Astrocyte (in vitro differentiated cells and primary cell): ENCODE data around the gene PRR29. TPM values are rescaled to one million over a fixed set of nuclear protein-coding genes. Genes with fewer than 3 reads are reported as not detected.

Source experiments
- DNase-seq: peaks from one replicate; pipeline ENCODE4 v3.0.0-alpha.2; 2010; ENCODE audit warnings: low read depth
- FAIRE-seq: peaks from 2 replicates; lab custom pipeline; 2011; peaks lifted over from hg19 to GRCh38; lab: Jason Lieb, UNC
- H2AFZ ChIP-seq: 2 replicates; pipeline ENCODE4 v1.6.0; 2012; ENCODE audit warnings: low read depth, low read length, inconsistent platforms
- H3K27ac ChIP-seq: 2 replicates; pipeline ENCODE4 v1.5.1; 2011; ENCODE audit warnings: low read depth, low read length, inconsistent platforms
- H3K27me3 ChIP-seq: 2 replicates; pipeline ENCODE4 v1.6.0; 2011; ENCODE audit warnings: low read length, inconsistent platforms; ENCODE audit not compliant: insufficient read depth
- H3K36me3 ChIP-seq: 2 replicates; pipeline ENCODE4 v1.5.1; 2011; ENCODE audit warnings: low read length, inconsistent platforms; ENCODE audit not compliant: insufficient read depth
- H3K4me1 ChIP-seq: 2 replicates; pipeline ENCODE4 v1.5.1; 2011; ENCODE audit warnings: low read length, inconsistent platforms; ENCODE audit not compliant: insufficient read depth
- H3K4me2 ChIP-seq: 2 replicates; pipeline ENCODE4 v1.6.0; 2012; ENCODE audit warnings: low read length, inconsistent platforms
- H3K4me3 ChIP-seq: 2 replicates; pipeline ENCODE4 v1.5.1; 2011; ENCODE audit warnings: low read depth, mild to moderate bottlenecking, low read length, inconsistent platforms; ENCODE audit not compliant: insufficient read depth
- H3K79me2 ChIP-seq: 2 replicates; pipeline ENCODE4 v1.6.0; 2012; ENCODE audit warnings: mild to moderate bottlenecking, low read length, inconsistent platforms; ENCODE audit not compliant: insufficient read depth
- H3K9ac ChIP-seq: 2 replicates; pipeline ENCODE4 v1.6.0; 2012; ENCODE audit warnings: mild to moderate bottlenecking, low read length, inconsistent platforms
- H3K9me3 ChIP-seq: 2 replicates; pipeline ENCODE4 v1.5.1; 2012; ENCODE audit warnings: low read depth, mild to moderate bottlenecking, low read length, inconsistent platforms; ENCODE audit not compliant: insufficient read depth
- H4K20me1 ChIP-seq: 2 replicates; pipeline ENCODE4 v1.6.0; 2012; ENCODE audit warnings: low read length, inconsistent platforms; ENCODE audit not compliant: insufficient read depth
- H3K27ac Mint-ChIP-seq: one replicate; pipeline ENCODE4 v1.8.0; 2021; ENCODE audit warnings: mild to moderate bottlenecking, mixed read lengths; ENCODE audit not compliant: unreplicated experiment
- H3K27me3 Mint-ChIP-seq: one replicate; pipeline ENCODE4 v1.8.0; 2021; ENCODE audit warnings: low read depth, mixed read lengths; ENCODE audit not compliant: unreplicated experiment
- H3K36me3 Mint-ChIP-seq: one replicate; pipeline ENCODE4 v1.8.0; 2021; ENCODE audit warnings: low read depth, mixed read lengths; ENCODE audit not compliant: unreplicated experiment
- H3K4me1 Mint-ChIP-seq: one replicate; pipeline ENCODE4 v1.8.0; 2021; ENCODE audit warnings: low read depth, mixed read lengths; ENCODE audit not compliant: unreplicated experiment
- H3K4me3 Mint-ChIP-seq: one replicate; pipeline ENCODE4 v1.8.0; 2021; ENCODE audit warnings: mild to moderate bottlenecking, moderate library complexity, mixed read lengths; ENCODE audit not compliant: unreplicated experiment
- H3K9me3 Mint-ChIP-seq: one replicate; pipeline ENCODE4 v1.8.0; 2021; ENCODE audit warnings: mild to moderate bottlenecking, mixed read lengths; ENCODE audit not compliant: unreplicated experiment
- EZH2 ChIP-seq: IDR thresholded peaks from 2 replicates; pipeline ENCODE4 v1.6.1; 2012; ENCODE audit warnings: mild to moderate bottlenecking, low read length, inconsistent platforms; ENCODE audit not compliant: insufficient read depth
- total RNA-seq: library from RNA; stranded (reverse); gene quantifications from 2 replicates; pipeline ENCODE4 v1.2.1, GENCODE V29; 2021
- TF ChIP-seq, protein P1 (sequence below): IDR thresholded peaks from 2 replicates; pipeline ENCODE4 v1.5.1; 2011; ENCODE audit warnings: low read depth, mild to moderate bottlenecking, inconsistent platforms, low read length, moderate library complexity; ENCODE audit not compliant: insufficient read depth

PRR29 gene
- total RNA-seq, 1 donor from 2014 or later, result 0.54 TPM

DNA sequence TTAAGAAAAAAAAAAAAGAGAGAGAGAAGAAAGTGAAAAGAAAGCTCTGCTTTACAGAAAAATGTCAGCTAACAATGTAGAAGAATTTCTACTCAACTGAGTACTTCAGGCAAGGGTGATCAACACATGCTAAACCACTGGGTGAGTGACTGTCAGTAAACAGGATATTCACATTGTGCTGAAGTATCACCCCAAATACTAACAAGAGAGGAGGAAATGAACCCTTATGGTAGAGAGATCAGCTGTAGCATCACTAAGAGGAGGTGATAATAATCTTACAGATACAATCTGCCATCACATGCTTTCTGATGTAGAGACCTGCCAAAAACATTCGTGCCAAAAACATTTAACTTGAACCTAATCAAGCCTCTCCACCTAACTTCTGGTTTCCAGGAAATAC, 53.0 kb downstream of the PRR29 start:
- Mint-ChIP-seq H3K4me3 (no peak overlapping the region), H3K36me3 (peaks cover 45% of the 10 kb centered on the region), H3K4me1 (no peaks in the 10 kb centered on the region), H3K27ac (no peak overlapping the region), H3K9me3 (no peaks in the 10 kb centered on the region), H3K27me3 (no peaks in the 10 kb centered on the region)
- Histone ChIP-seq H3K9ac (no peak overlapping the region), H3K79me2 (no peaks in the 10 kb centered on the region), H3K27me3 (no peaks in the 10 kb centered on the region), H3K36me3 (peaks cover 3% of the 10 kb centered on the region), H3K9me3 (no peaks in the 10 kb centered on the region), H3K4me3 (no peak overlapping the region), H2AFZ (no peak overlapping the region), H4K20me1 (no peaks in the 10 kb centered on the region), H3K27ac (no peak overlapping the region), H3K4me1 (no peaks in the 10 kb centered on the region), H3K4me2 (no peak overlapping the region)
- DNase-seq (no peak), FAIRE-seq (no peak)
- TF ChIP-seq EZH2, result no peak
- TF ChIP-seq, protein P1, sequence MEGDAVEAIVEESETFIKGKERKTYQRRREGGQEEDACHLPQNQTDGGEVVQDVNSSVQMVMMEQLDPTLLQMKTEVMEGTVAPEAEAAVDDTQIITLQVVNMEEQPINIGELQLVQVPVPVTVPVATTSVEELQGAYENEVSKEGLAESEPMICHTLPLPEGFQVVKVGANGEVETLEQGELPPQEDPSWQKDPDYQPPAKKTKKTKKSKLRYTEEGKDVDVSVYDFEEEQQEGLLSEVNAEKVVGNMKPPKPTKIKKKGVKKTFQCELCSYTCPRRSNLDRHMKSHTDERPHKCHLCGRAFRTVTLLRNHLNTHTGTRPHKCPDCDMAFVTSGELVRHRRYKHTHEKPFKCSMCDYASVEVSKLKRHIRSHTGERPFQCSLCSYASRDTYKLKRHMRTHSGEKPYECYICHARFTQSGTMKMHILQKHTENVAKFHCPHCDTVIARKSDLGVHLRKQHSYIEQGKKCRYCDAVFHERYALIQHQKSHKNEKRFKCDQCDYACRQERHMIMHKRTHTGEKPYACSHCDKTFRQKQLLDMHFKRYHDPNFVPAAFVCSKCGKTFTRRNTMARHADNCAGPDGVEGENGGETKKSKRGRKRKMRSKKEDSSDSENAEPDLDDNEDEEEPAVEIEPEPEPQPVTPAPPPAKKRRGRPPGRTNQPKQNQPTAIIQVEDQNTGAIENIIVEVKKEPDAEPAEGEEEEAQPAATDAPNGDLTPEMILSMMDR, result no peak

DNA sequence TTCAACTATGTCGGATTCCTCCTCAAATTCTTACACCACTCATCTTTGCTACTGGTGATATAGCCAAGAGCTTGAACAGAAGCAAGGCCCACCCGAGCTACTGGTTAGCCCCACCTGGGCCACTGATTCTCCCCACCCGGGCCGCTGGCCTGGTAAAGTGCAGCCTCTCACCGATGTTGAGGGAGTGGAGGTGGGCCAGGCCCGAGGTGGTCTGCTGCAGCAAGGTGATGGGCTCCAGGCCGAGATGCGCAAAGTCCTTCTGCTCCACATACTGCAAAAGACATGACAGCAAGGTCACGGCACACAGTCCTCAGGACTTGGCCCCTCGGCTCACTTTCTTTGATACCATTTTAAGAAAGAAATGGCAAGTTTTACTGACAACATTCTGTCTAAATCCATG, 55.0 kb downstream of the PRR29 start:
- H2AFZ ChIP-seq, result no peak overlapping the region
- no peak overlapping the region for H3K4me3 Mint-ChIP-seq
- no peak overlapping the region for H3K27ac ChIP-seq
- no peaks in the 10 kb centered on the region for H3K4me1 ChIP-seq
- H3K4me1 Mint-ChIP-seq, result no peaks in the 10 kb centered on the region
- no peaks in the 10 kb centered on the region for H3K27me3 ChIP-seq
- H3K27me3 Mint-ChIP-seq, result no peaks in the 10 kb centered on the region
- FAIRE-seq, result no peak
- DNase-seq, result no peak
- peaks cover 3% of the 10 kb centered on the region for H3K36me3 ChIP-seq
- H3K9me3 ChIP-seq, result no peaks in the 10 kb centered on the region
- H3K79me2 ChIP-seq, result no peaks in the 10 kb centered on the region
- no peak overlapping the region for H3K27ac Mint-ChIP-seq
- TF ChIP-seq, protein P1, result no peak
- no peak overlapping the region for H3K4me2 ChIP-seq
- H3K9me3 Mint-ChIP-seq, result no peaks in the 10 kb centered on the region
- peaks cover 44% of the 10 kb centered on the region for H3K36me3 Mint-ChIP-seq
- H4K20me1 ChIP-seq, result no peaks in the 10 kb centered on the region
- no peak overlapping the region for H3K4me3 ChIP-seq
- H3K9ac ChIP-seq, result no peak overlapping the region

Other genes starting within 250 kb of the PRR29 start
- gene CCDC47, start 224.8 kb upstream of the PRR29 start, total RNA-seq, result 92.8 and 95.6 TPM in 2 replicates
- gene DDX42, start 224.2 kb upstream of the PRR29 start, total RNA-seq, result 120 and 125 TPM in 2 replicates
- 110 and 116 TPM in 2 replicates for gene PSMC5, start 170.9 kb upstream of the PRR29 start, total RNA-seq
- 41.8 and 50.2 TPM in 2 replicates for gene FTSJ3, start 170.7 kb upstream of the PRR29 start, total RNA-seq
- gene SMARCD2, start 155.7 kb upstream of the PRR29 start, total RNA-seq, result 33.9 and 34.5 TPM in 2 replicates
- gene CSH2, start 124.7 kb upstream of the PRR29 start, total RNA-seq, result 4.3 and 5.8 TPM in 2 replicates
- not detected in 2 replicates for gene GH2, start 116.4 kb upstream of the PRR29 start, total RNA-seq
- 8.9 and 15.5 TPM in 2 replicates for gene CSH1, start 101.8 kb upstream of the PRR29 start, total RNA-seq
- gene CSHL1, start 87.1 kb upstream of the PRR29 start, total RNA-seq, result not detected in 2 replicates
- gene GH1, start 79.5 kb upstream of the PRR29 start, total RNA-seq, result not detected in 2 replicates
- 0.25 TPM in 1 of 2 replicates, not detected in the other for gene CD79B, start 66.0 kb upstream of the PRR29 start, total RNA-seq
- 0.22 and 0.43 TPM in 2 replicates for gene SCN4A, start 25.4 kb upstream of the PRR29 start, total RNA-seq
- not detected in 2 replicates for gene ICAM2, start 22.3 kb downstream of the PRR29 start, total RNA-seq
- 9.1 and 11.7 TPM in 2 replicates for gene ERN1, start 131.8 kb downstream of the PRR29 start, total RNA-seq